Measurements from ENCODE around the gene ZW10. TPM values are rescaled to one million over a fixed set of nuclear protein-coding genes. Genes with fewer than 3 reads are reported as not detected.

The ZW10 gene
- total RNA-seq, 1 donor from 2014 or later, result 25.3 TPM

DNA sequence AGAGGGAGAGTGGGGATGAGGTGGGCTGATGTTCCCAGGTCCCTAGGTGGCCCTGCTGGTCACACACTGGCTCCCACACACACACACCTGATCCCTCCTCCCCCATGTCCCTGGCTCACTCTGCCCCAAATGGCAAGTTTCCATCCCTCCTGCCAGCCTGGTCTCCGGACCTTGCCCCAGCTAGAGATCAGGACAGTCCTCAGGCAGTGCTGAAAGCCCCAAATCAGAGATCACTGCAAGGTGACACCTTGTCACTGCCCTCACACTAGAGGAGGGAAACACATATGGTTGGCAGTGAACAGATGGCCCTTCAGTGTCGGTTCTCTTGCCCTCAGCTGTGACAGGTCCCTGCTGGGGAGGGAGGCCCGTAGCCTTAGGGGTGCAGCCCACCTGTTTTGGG lies 75.0 kb downstream of the ZW10 start:
- no peak for DNase-seq (ENCODE audit: low read depth, low spot score)

- DNase-seq (ENCODE audit: low read depth, low spot score), result no peak
Measured at GRCh38 chr11:113697756-113698407, 75.6 kb downstream of the ZW10 start.

- no peak for DNase-seq (ENCODE audit: low read depth, low spot score)
Measured at GRCh38 chr11:113697111-113697510, 76.4 kb downstream of the ZW10 start.

DNA sequence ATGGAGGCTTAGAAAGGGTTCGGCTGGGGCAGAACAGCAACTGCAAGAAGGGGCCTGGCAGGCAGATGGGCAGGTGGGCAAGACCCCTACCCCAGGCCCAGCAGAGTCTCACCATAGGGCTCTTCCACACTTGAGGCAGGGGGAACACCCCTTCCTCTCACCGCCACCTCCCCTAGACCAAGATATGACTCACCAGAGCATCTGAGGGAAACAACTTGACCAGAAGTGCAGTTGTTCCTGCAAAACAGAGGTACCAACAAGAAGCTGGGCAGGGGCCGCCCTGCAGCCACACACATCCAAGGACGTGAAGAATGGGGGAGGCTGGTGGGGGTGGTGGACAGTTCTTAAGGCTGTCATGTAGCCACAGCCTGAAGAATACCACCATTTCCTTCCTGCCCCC lies 78.3 kb downstream of the ZW10 start:
- DNase-seq (ENCODE audit: low read depth, low spot score), result no peak

GRCh38 chr11:113694390-113694789 lies 79.1 kb downstream of the ZW10 start:
- no peak for DNase-seq (ENCODE audit: low read depth, low spot score)

DNA sequence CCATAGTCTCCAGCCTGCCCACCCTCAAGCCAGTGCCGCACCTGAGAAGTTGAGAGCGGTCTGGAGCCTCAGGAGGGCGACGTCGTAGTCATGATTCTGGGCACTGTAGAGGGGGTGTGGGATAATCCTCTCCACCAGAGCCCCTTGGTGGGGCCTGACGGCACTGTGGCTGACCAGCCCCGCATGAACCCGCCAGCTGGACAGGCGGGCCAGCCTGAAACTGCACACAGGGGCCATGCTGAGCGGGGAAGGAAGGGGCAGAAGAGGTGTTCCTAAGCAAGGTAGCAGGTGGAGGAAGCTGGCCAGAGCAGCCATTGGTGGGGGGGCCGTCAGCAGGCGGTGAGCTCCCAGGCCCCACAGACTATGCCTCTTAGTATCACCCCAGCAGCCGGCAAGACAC lies 80.5 kb downstream of the ZW10 start:
- DNase-seq (ENCODE audit: low read depth, low spot score), result no peak

GRCh38 chr11:113690619-113691569 lies 82.6 kb downstream of the ZW10 start:
- no peak for DNase-seq (ENCODE audit: low read depth, low spot score)

GRCh38 chr11:113689768-113690618 lies 83.5 kb downstream of the ZW10 start:
- no peak for DNase-seq (ENCODE audit: low read depth, low spot score)

DNA sequence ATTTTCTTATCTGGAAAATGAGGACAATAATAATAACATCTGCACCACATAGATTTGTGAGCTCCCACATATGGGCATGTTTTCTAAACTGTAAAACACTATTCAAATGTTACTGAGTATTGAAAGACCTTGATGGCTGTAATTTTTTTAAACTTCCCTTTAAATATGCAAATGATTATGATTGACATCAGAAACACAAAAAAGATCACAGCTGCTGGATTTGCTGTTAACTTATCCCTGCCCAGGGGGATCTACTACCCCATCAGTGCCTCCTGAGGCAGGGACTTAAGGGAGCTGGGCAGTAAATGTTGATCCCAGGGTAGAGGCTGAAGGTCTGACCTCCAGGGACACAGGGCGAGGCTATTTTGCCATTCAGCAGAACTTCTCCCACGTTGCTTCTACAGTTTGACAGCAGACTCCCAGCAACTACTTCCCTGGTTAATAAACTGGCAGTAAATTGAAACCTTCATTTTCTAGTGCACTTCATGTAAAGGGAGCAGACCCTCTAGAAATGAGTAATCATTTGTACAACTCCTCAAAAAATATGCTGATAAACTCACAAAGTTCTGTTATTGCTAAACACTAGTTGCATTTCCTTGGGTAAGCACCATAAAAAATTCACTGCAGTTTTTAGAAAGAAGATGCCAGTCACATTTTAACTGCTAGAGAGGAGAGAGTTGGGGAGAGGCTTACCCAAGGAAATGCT lies 87.7 kb downstream of the ZW10 start:
- no peak for DNase-seq (ENCODE audit: low read depth, low spot score)

- no peak for DNase-seq (ENCODE audit: low read depth, low spot score)
Measured at GRCh38 chr11:113684496-113684895, 89.0 kb downstream of the ZW10 start.

- no peak for DNase-seq (ENCODE audit: low read depth, low spot score)
Measured at GRCh38 chr11:113683481-113684046, 89.9 kb downstream of the ZW10 start.

Other genes starting within 250 kb of the ZW10 start
- gene TMPRSS5, start 67.4 kb downstream of the ZW10 start, total RNA-seq, result 0.07 TPM in 2 replicates
- gene CLDN25, start 6.1 kb upstream of the ZW10 start, total RNA-seq, result not detected in 2 replicates
- 31.7 and 55.2 TPM in 2 replicates for gene USP28, start 101.9 kb upstream of the ZW10 start, total RNA-seq
- not detected in 2 replicates for gene HTR3B, start 131.1 kb upstream of the ZW10 start, total RNA-seq
- not detected in 2 replicates for gene HTR3A, start 201.4 kb upstream of the ZW10 start, total RNA-seq